Uterus (tissue), 4 donors: ENCODE results near the gene TAOK3. TPM values are rescaled to one million over a fixed set of nuclear protein-coding genes. Genes with fewer than 3 reads are reported as not detected.

Experiments used
- DNase-seq, 2 donors: peaks; one replicate each; pipeline ENCODE4 v3.0.0-alpha.2; 2019 to 2020
- H3K27ac ChIP-seq, 2 donors: fragments of 200-600 bp; sonication (generic); 1 replicate in 1 of 2; 2 replicates in 1 of 2; pipeline ENCODE4 v1.5.1; 2016 to 2018
- H3K27me3 ChIP-seq, 2 donors: fragments of 200-600 bp; sonication (generic); one replicate each; pipeline ENCODE4 v1.5.1; 2018 to 2019; ENCODE audit warnings: control low read depth in 1 of 2
- H3K36me3 ChIP-seq, 2 donors: fragments of 200-600 bp; sonication (generic); one replicate each; pipeline ENCODE4 v1.5.1; 2019; ENCODE audit warnings: control low read depth in 1 of 2
- H3K4me1 ChIP-seq, 2 donors: fragments of 200-600 bp; sonication (generic); one replicate each; pipeline ENCODE4 v1.5.1; 2018 to 2019; ENCODE audit warnings: control low read depth in 1 of 2
- H3K4me3 ChIP-seq, 2 donors: fragments of 200-600 bp; sonication (generic); 1 replicate in 1 of 2; 2 replicates in 1 of 2; pipeline ENCODE4 v1.5.1; 2018 to 2019; ENCODE audit warnings: mild to moderate bottlenecking in 1 of 2
- H3K9me3 ChIP-seq, 2 donors: fragments of 200-600 bp; sonication (generic); one replicate each; pipeline ENCODE4 v1.5.1; 2019; ENCODE audit warnings: control low read depth in 1 of 2
- POLR2A ChIP-seq, 2 donors: fragments of 450-650 bp; IDR thresholded peaks; one replicate each; pipeline ENCODE4 v1.6.1; 2016; ENCODE audit warnings: antibody characterized with exemption in 2 of 2, mild to moderate bottlenecking in 1 of 2, moderate library complexity in 1 of 2
- intact Hi-C: fragments of 100-400 bp; cut with DNase I; formaldehyde crosslinking; loops from one replicate; pipeline ENCODE4 v1.15.1; 2023; ENCODE audit warnings: low total_unique reads
- total RNA-seq, 4 donors: library from RNA; depleted of rRNA in 3 of 4; stranded (reverse); fragments of >200 nt in 3 of 4; gene quantifications; one replicate each; pipeline versions ENCODE4 v1.1.0 to v1.2.4, GENCODE V29; 2014 to 2023
- TF ChIP-seq, protein P1 (sequence below), 4 experiments: fragments of 200-600 bp in 2 of 4; fragments of 450-650 bp in 2 of 4; sonication (generic) in 2 of 4; IDR thresholded peaks; one replicate each; pipeline ENCODE4 v1.5.1; 2016 to 2019; ENCODE audit warnings: antibody characterized with exemption in 4 of 4, mild to moderate bottlenecking in 2 of 4, moderate library complexity in 1 of 4
- donor health status: DM: yes; HTN: yes; CAD: no.

Gene TAOK3
- total RNA-seq, 4 donors from 2014 or later: 14.9 to 35.1 (median 24.8) TPM

DNA sequence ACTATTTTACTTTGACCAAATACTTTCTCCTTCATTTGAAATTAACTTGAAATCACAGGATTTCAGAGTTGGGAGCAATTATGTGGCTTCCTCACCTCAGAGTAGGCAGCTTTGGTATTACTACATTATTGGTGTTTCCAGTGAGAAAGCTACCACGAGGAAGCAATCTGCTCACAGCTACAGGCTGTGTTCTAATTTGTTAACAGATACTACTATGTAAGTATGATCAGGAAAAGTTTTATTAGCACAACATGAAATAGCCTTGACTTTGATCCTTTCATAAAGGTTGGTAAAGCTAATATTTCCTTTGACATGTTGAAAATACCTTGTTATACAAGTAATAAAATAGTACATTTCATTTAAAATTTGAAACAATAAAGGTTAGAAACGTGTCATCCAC is 30.6 kb downstream of the TAOK3 start:
- H3K36me3 ChIP-seq: no peaks in the 10 kb centered on the region
- no peaks in the 10 kb centered on the region for H3K27me3 ChIP-seq
- no peaks in the 10 kb centered on the region for H3K9me3 ChIP-seq
- H3K27ac ChIP-seq: no peak overlapping the region
- TF ChIP-seq, protein P1, sequence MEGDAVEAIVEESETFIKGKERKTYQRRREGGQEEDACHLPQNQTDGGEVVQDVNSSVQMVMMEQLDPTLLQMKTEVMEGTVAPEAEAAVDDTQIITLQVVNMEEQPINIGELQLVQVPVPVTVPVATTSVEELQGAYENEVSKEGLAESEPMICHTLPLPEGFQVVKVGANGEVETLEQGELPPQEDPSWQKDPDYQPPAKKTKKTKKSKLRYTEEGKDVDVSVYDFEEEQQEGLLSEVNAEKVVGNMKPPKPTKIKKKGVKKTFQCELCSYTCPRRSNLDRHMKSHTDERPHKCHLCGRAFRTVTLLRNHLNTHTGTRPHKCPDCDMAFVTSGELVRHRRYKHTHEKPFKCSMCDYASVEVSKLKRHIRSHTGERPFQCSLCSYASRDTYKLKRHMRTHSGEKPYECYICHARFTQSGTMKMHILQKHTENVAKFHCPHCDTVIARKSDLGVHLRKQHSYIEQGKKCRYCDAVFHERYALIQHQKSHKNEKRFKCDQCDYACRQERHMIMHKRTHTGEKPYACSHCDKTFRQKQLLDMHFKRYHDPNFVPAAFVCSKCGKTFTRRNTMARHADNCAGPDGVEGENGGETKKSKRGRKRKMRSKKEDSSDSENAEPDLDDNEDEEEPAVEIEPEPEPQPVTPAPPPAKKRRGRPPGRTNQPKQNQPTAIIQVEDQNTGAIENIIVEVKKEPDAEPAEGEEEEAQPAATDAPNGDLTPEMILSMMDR (IDR thresholded peaks at IDR 0.05): no peak
- TF ChIP-seq POLR2A (IDR thresholded peaks at IDR 0.05): no peak
- no peaks in the 10 kb centered on the region for H3K4me1 ChIP-seq
- H3K4me3 ChIP-seq: no peak overlapping the region
- intact Hi-C loops: no loop called here
- DNase-seq: no peak

DNA sequence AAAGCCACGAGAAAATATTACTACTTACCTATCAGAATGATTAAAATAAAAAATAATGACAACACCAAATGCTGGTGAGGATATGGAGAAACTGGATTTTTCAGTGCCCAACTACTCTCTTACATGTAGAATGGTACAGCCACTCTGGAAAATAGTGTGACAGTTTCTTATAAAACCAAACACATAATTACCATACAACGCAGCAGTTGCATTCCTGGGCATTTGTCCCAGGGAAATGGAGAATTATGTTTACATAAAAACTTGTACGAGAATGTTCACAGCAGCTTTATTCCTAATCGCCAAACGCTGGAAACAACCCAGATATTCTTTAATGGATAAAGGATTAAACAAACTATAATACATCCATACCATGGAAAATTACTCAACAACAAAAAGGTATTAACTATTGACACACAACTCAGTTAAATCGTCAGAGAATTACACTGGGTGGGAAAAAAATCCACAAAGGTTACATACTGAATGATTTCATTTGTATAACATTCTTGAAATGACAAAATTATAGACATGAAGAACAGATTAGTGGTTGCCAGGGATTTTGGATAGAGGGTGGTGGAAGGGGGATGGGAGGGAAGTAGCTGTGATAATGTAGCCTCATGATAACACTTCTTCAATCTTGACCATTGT is 35.4 kb downstream of the TAOK3 start:
- Histone ChIP-seq H3K36me3 (no peaks in the 10 kb centered on the region), H3K4me3 (no peak overlapping the region), H3K27ac (no peak overlapping the region), H3K4me1 (no peaks in the 10 kb centered on the region), H3K9me3 (no peaks in the 10 kb centered on the region), H3K27me3 (no peaks in the 10 kb centered on the region)
- no peak for DNase-seq
- no peak for TF ChIP-seq POLR2A (IDR thresholded peaks at IDR 0.05)
- TF ChIP-seq, protein P1 (IDR thresholded peaks at IDR 0.05): no peak
- intact Hi-C loops: no loop called here

DNA sequence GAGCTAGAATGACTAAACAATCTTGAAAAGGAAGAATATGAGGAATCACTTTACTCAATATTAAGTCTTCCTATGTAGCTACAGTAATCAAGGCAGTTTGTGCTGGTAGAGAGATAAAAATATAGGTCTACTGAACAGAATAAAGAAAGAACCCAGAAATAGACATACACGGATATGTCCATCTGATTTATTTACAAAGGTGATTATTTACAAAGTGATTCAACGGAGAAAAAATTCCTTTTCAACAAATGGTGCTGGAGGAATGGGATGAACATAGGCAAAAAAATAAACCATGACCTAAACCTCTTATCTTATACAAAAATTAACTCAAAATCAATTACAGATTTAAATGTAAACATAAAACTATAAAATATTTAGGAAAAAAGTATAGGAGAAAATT is 36.6 kb downstream of the TAOK3 start:
- intact Hi-C loops: no loop called here
- Histone ChIP-seq H3K36me3 (no peaks in the 10 kb centered on the region), H3K27ac (no peak overlapping the region), H3K27me3 (no peaks in the 10 kb centered on the region), H3K9me3 (no peaks in the 10 kb centered on the region), H3K4me1 (no peaks in the 10 kb centered on the region), H3K4me3 (no peak overlapping the region)
- TF ChIP-seq, protein P1 (IDR thresholded peaks at IDR 0.05): no peak
- no peak for TF ChIP-seq POLR2A (IDR thresholded peaks at IDR 0.05)
- no peak for DNase-seq

DNA sequence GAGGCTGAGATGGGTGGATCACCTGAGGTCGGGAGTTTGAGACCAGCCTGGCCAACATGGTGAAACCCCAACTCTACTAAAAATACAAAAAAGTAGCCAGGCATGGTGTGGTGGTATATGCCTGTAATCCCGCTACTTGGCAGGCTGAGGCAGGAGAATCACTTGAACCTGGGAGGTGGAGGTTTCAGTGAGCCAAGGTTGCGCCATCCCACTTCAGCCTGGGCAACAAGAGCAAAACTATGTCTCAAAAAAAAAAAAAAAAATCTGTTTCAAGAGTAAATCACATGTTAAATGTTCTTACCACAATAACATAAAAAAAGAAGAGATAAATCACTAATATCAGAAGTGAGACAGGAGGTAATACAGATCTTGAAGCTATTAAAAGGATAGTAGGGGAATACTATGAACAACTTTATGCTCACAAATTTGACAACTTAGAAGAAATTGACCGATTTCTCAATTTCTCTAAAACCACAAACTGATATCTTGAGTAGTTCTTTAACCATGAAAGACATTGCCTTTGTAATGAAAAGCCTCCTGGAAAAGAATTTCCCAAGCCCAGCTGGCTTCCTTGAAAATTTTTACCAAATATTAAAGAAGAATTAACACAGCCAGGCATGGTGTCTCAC is 37.7 kb downstream of the TAOK3 start:
- H3K27ac ChIP-seq: no peak overlapping the region

DNA sequence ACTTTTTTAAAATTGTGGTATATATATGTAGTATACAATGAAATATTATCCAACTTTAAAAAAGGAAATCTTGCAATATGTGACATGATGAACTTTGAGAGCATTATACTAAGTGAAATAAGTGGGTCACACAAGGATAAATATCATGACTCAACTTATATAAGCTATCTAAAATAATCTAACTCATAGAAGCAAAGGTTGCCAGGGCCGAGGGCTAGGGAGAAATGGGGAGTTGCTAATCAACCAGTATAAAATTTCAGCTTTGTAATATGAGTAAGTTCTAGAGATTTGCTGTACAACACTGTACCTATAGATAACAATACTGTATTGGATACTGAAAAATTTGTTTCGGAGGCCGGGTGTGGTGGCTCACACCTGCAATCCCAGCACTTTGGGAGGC is 38.5 kb downstream of the TAOK3 start:
- intact Hi-C loops: no loop called here
- no peaks in the 10 kb centered on the region for H3K27me3 ChIP-seq
- no peaks in the 10 kb centered on the region for H3K36me3 ChIP-seq
- DNase-seq: no peak
- TF ChIP-seq, protein P1 (IDR thresholded peaks at IDR 0.05): no peak
- TF ChIP-seq POLR2A (IDR thresholded peaks at IDR 0.05): no peak
- no peak overlapping the region for H3K27ac ChIP-seq
- H3K9me3 ChIP-seq: no peaks in the 10 kb centered on the region
- no peak overlapping the region for H3K4me3 ChIP-seq
- H3K4me1 ChIP-seq: no peaks in the 10 kb centered on the region

More for the DNA sequence above, 37.7 kb downstream of the TAOK3 start:
- Histone ChIP-seq H3K9me3 (no peaks in the 10 kb centered on the region), H3K36me3 (no peaks in the 10 kb centered on the region), H3K27me3 (no peaks in the 10 kb centered on the region), H3K4me1 (no peaks in the 10 kb centered on the region), H3K4me3 (no peak overlapping the region)
- intact Hi-C loops: no loop called here
- no peak for DNase-seq
- TF ChIP-seq, protein P1 (IDR thresholded peaks at IDR 0.05): no peak
- TF ChIP-seq POLR2A (IDR thresholded peaks at IDR 0.05): no peak
